Superior temporal gyrus (tissue), 1 donor: ENCODE measurements around the gene PROZ.

ENCODE experiments used
- DNase-seq: peaks from one replicate; pipeline ENCODE4 v3.0.0-alpha.2; 2016; ENCODE audit errors: extremely low spot score

PROZ gene

GRCh38 chr13:113119822-113120189, 38.6 kb upstream of the PROZ start:
- no peak for DNase-seq

- no peak for DNase-seq
These were observed 37.9 kb upstream of the PROZ start for GRCh38 chr13:113120300-113121182.

- DNase-seq: no peak
These were observed 37.1 kb upstream of the PROZ start for GRCh38 chr13:113121183-113121927.

- DNase-seq: no peak
These were observed 36.4 kb upstream of the PROZ start for GRCh38 chr13:113121928-113122471.

- no peak for DNase-seq
These were observed 35.8 kb upstream of the PROZ start, which contains the start of gene F10 for GRCh38 chr13:113122550-113123225. Gene F10, plus strand, starts transcription at chr13:113122799. Its CDS starts 57 bp downstream, at chr13:113122856.

GRCh38 chr13:113123226-113124201, 34.9 kb upstream of the PROZ start:
- no peak for DNase-seq

GRCh38 chr13:113124211-113124970, 34.1 kb upstream of the PROZ start:
- no peak for DNase-seq

GRCh38 chr13:113125506-113126264, 32.8 kb upstream of the PROZ start:
- DNase-seq: no peak

GRCh38 chr13:113126265-113127150, 31.9 kb upstream of the PROZ start:
- no peak for DNase-seq

GRCh38 chr13:113129480-113129879, 29.0 kb upstream of the PROZ start:
- no peak for DNase-seq

GRCh38 chr13:113129921-113130750, 28.3 kb upstream of the PROZ start:
- no peak for DNase-seq

- DNase-seq: no peak
These were observed 23.1 kb upstream of the PROZ start for GRCh38 chr13:113135281-113135760.

- no peak for DNase-seq
These were observed 20.7 kb upstream of the PROZ start for GRCh38 chr13:113137691-113138298.

GRCh38 chr13:113138792-113139551, 19.5 kb upstream of the PROZ start:
- no peak for DNase-seq

- no peak for DNase-seq
These were observed 18.9 kb upstream of the PROZ start for GRCh38 chr13:113139577-113139976.
